Fibroblast of lung (primary cell): ENCODE measurements around the gene RAVER2.

Experiments
- EZH2 ChIP-seq: IDR thresholded peaks from 2 replicates; pipeline ENCODE4 v1.5.1; 2012; ENCODE audit warnings: low read length, control low read depth, mild to moderate bottlenecking; ENCODE audit errors: missing control alignments
- TF ChIP-seq, protein P1 (sequence below), 2 donors: IDR thresholded peaks in 1 of 2; conservative IDR thresholded peaks in 1 of 2; 1 replicate in 1 of 2; 2 replicates in 1 of 2; pipeline ENCODE4 v1.5.1; 2011 to 2012; ENCODE audit warnings: low read length in 2 of 2, control low read depth in 1 of 2, inconsistent platforms in 1 of 2, low read depth in 1 of 2, mild to moderate bottlenecking in 1 of 2

- TF ChIP-seq, protein P1, sequence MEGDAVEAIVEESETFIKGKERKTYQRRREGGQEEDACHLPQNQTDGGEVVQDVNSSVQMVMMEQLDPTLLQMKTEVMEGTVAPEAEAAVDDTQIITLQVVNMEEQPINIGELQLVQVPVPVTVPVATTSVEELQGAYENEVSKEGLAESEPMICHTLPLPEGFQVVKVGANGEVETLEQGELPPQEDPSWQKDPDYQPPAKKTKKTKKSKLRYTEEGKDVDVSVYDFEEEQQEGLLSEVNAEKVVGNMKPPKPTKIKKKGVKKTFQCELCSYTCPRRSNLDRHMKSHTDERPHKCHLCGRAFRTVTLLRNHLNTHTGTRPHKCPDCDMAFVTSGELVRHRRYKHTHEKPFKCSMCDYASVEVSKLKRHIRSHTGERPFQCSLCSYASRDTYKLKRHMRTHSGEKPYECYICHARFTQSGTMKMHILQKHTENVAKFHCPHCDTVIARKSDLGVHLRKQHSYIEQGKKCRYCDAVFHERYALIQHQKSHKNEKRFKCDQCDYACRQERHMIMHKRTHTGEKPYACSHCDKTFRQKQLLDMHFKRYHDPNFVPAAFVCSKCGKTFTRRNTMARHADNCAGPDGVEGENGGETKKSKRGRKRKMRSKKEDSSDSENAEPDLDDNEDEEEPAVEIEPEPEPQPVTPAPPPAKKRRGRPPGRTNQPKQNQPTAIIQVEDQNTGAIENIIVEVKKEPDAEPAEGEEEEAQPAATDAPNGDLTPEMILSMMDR (conservative IDR thresholded peaks at IDR 0.05 in 1 of 2, IDR thresholded peaks at IDR 0.05 in 1 of 2; ENCODE audit: low read depth in 1 of 2, low read length in 2 of 2), result no peak
- no peak for TF ChIP-seq EZH2
Observed at GRCh38 chr1:64733581-64734286, 11.1 kb upstream of the RAVER2 start.
